ENCODE data around the gene TMEM176A.

Gene TMEM176A

DNA sequence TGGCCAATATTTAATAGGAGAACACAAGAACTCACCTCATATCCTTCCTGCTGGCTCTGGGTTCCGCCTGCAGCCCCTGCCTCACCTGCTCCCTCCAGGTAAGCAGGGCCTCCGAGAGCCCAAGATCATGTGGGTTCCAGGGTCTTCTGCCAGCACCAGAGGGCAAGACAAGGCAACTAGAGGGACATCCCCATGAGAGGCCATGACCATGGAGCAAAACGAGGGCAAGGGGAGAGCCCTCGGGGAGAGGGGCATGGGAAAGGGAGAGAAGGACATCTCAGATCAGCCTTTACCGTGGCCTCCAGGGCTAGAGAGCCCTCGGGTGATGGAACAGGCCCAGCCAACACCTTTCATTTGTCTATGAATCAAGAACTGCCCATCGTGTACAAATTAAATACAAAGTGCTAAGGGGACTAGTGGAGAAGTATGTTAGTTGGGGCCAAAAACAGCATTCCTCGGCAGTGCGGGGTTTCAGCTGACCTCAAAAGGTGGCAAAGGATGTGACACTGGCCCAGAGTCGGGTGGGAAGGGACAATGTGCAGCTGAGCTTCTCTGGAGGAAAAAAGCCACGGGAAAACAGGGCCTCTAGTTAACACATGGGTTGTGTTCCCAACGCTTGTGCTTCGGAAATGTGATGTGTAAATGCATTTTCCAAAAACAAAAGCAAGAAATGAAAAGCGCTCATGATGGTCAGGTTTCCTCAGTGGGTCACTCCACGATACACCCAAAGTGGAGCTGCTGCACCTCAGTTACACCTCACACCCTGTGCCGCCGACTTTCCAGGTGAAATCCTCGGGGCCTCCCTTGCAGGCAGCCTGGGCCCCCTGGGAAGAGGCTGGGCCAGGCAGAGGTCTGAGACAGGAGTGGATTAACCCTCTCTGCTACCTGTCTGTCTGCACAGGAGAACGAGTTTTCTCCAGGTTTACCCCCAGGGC lies 53.8 kb downstream of the TMEM176A start:
- H3K36me3 ChIP-seq (ENCODE audit: control insufficient read depth, insufficient read depth, low read length, severe bottlenecking) = no peaks in the 10 kb centered on the region
- no peak overlapping the region for H3K4me3 ChIP-seq (ENCODE audit: low read length)
- H3K9ac ChIP-seq (ENCODE audit: low read length) = no peak overlapping the region
- H3K9me3 ChIP-seq (ENCODE audit: control insufficient read depth, low read length) = no peaks in the 10 kb centered on the region
- no peaks in the 10 kb centered on the region for H3K4me1 ChIP-seq (ENCODE audit: control insufficient read depth, insufficient read depth, low read length)
- no peak for DNase-seq (ENCODE audit: low read depth)
- H3K27me3 ChIP-seq (replicated peaks; ENCODE audit: control insufficient read depth, insufficient read depth, low read length) = peaks cover 34% of the 10 kb centered on the region
